Sigmoid colon (tissue), 7 donors: ENCODE results near the gene ACIN1. TPM values are rescaled to one million over a fixed set of nuclear protein-coding genes. Genes with fewer than 3 reads are reported as not detected.

ENCODE experiments used
- DNase-seq: peaks from one replicate; pipeline ENCODE4 v3.0.0-alpha.2; 2019
- H3K27ac ChIP-seq, 4 donors: fragments of 200-600 bp; sonication (generic); one replicate each; pipeline ENCODE4 v1.5.1; 2016 to 2019; ENCODE audit warnings: mild to moderate bottlenecking in 1 of 4
- H3K27me3 ChIP-seq, 3 donors: fragments of 200-600 bp; sonication (generic); one replicate each; pipeline ENCODE4 v1.5.1; 2019; ENCODE audit warnings: mild to moderate bottlenecking in 1 of 3
- H3K36me3 ChIP-seq, 4 donors: fragments of 200-600 bp; sonication (generic); one replicate each; pipeline ENCODE4 v1.5.1; 2016 to 2019
- H3K4me1 ChIP-seq, 4 donors: fragments of 200-600 bp; sonication (generic); one replicate each; pipeline ENCODE4 v1.5.1; 2017 to 2019
- H3K4me3 ChIP-seq, 4 donors: fragments of 200-600 bp; sonication (generic); one replicate each; pipeline ENCODE4 v1.5.1; 2017 to 2019; ENCODE audit warnings: mild to moderate bottlenecking in 2 of 4, moderate library complexity in 1 of 4
- H3K9me3 ChIP-seq, 4 donors: fragments of 200-600 bp in 3 of 4; sonication (generic) in 3 of 4; one replicate each; pipeline versions ENCODE4 v1.5.1 to v1.6.1; 2013 to 2019
- EP300 ChIP-seq, 4 donors: sonication (generic); formaldehyde crosslinking; IDR thresholded peaks; one replicate each; pipeline ENCODE4 v1.6.1; 2017; ENCODE audit warnings: antibody characterized with exemption in 4 of 4
- POLR2A ChIP-seq, 2 donors: fragments of 450-650 bp; IDR thresholded peaks; one replicate each; pipeline ENCODE4 v1.6.1; 2016; ENCODE audit warnings: antibody characterized with exemption in 2 of 2, mild to moderate bottlenecking in 2 of 2, moderate library complexity in 2 of 2
- POLR2AphosphoS5 ChIP-seq, 4 donors: sonication (generic); formaldehyde crosslinking; IDR thresholded peaks; one replicate each; pipeline ENCODE4 v1.6.1; 2017; ENCODE audit warnings: antibody characterized with exemption in 4 of 4
- WGBS, 2 donors: extraction: QIAGEN DNeasy Blood & Tissue Kit; methylation state at CpG; one replicate each; pipeline ENCODE4 v1.1.7; 2013; 5-methylcytosine and 5-hydroxymethylcytosine counted together
- intact Hi-C: fragments of 100-400 bp; cut with DNase I; formaldehyde crosslinking; loops from one replicate; pipeline ENCODE4 v1.15.1; 2023
- polyA plus RNA-seq, 3 donors: library from polyadenylated mRNA; stranded (reverse); fragments of 200-250 nt; gene quantifications; one replicate each; pipeline ENCODE4 v1.2.3, GENCODE V29; 2013
- total RNA-seq, 4 donors: library from RNA; depleted of rRNA; stranded (reverse); fragments of >200 nt; gene quantifications; one replicate each; pipeline ENCODE4 v1.1.0, GENCODE V29; 2016
- TF ChIP-seq, protein P1 (sequence below), 4 experiments: fragments of 450-650 bp in 3 of 4; fragments of 200-600 bp in 1 of 4; IDR thresholded peaks; one replicate each; pipeline ENCODE4 v1.5.1; 2016 to 2019; ENCODE audit warnings: antibody characterized with exemption in 4 of 4, mild to moderate bottlenecking in 3 of 4, moderate library complexity in 2 of 4
- donor health status: healthy with polysubstance abuse.
- donor health status: Bipolar disorder and iron deficiency.
- donor health status: healthy.

Gene ACIN1
- total and polyA plus RNA-seq, 7 donors = 37.8 to 129 (median 88.4) TPM

DNA sequence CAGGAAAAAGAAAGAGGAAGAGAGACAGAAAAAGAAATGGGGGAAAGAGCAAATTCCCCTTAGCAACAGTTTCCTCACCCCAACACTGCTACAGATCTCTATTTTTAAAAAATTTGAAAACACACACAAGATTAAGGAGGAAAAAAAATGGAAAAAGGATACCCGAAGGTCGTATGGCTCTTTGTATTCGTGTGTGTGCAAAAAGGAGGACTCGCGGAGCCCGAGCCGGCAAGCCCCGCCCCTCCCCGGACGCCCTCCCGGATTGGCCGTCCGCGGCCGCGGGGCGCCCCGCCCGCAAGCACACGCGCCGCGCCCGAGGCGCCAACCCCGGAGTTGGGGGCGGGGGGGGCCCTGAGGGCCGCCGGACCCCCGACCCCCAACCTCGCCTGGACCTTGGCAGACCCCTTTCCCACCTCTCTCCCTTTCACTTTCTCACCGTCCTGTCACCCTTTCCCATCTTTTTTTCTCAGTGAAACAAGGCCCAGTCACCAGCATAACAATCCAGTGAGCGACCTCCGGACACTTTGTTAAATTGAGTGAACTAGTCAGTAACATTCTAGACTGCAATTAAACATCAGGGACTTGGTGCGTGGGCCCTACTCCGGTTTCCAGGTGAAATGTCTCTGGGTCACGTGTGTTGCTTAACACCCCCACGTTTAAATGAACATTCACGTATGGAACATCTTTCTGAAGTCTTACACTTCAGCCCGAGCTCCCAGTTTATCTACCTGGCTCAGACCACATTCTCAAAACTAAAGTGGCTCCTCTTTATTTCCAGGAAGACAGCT lies 84.8 kb downstream of the ACIN1 start, which contains the start of gene C14orf93:
TSS of gene C14orf93 (minus strand) at position 205 of the 788 bp plus-strand sequence. CDS start 11,120 bp downstream, outside the sequence.
- H3K4me3 ChIP-seq = peak within 1 kb of the TSS; percentile 27 to 58 (median 56)
- WGBS, 2 donors = 1 to 2% methylated on average over 40 of the region's 40 CpGs
- H3K36me3 ChIP-seq = no peaks in the 10 kb centered on the region
- H3K27me3 ChIP-seq = no peaks in the 10 kb centered on the region
- peaks cover 0 to 25% (median 13%) of the 10 kb centered on the region in 4 donors for H3K4me1 ChIP-seq
- intact Hi-C loops = loop anchor here (5.0 kb wide), 1 partner anchor 47 kb away; the partner anchor contains the start of gene CDH24
- H3K9me3 ChIP-seq = no peaks in the 10 kb centered on the region
- TF ChIP-seq POLR2AphosphoS5 (IDR thresholded peaks at IDR 0.05) (peak in 3 of 4 donors; percentile 28 to 67 (median 55)), EP300 (IDR thresholded peaks at IDR 0.05) (no peak)
- H3K27ac ChIP-seq = peak within 1 kb of the TSS; percentile 75 to 86 (median 84)
- DNase-seq = peak; percentile 92

DNA sequence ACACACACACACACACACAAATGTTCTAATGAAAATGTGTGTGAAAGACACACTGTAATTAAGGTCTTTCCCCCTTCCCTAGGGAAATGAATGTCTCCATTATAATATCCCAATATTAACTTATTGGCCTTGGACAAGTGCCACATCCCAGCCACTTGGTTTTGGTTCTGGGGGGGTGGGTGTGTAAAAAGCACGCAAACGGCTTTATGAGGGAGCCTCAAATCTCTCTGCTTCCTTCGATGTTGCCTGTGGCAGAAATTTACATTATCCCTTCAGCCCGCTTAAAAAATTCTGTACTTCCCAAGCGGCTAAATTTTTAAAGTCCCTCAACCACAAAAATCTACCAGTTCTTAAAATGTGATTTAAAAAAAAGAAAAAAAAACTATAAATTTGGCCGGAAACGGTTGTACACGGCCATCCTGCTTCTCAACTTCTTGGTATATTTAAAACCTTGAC lies 85.4 kb downstream of the ACIN1 start:
- peak overlapping the region; percentile 75 to 86 (median 84) for H3K27ac ChIP-seq
- H3K4me1 ChIP-seq = peaks cover 0 to 25% (median 13%) of the 10 kb centered on the region in 4 donors
- 10 to 29% methylated on average over 8 of the region's 8 CpGs for WGBS, 2 donors
- TF ChIP-seq POLR2AphosphoS5 (IDR thresholded peaks at IDR 0.05) = no peak
- no peak for TF ChIP-seq EP300 (IDR thresholded peaks at IDR 0.05)
- TF ChIP-seq, protein P1, sequence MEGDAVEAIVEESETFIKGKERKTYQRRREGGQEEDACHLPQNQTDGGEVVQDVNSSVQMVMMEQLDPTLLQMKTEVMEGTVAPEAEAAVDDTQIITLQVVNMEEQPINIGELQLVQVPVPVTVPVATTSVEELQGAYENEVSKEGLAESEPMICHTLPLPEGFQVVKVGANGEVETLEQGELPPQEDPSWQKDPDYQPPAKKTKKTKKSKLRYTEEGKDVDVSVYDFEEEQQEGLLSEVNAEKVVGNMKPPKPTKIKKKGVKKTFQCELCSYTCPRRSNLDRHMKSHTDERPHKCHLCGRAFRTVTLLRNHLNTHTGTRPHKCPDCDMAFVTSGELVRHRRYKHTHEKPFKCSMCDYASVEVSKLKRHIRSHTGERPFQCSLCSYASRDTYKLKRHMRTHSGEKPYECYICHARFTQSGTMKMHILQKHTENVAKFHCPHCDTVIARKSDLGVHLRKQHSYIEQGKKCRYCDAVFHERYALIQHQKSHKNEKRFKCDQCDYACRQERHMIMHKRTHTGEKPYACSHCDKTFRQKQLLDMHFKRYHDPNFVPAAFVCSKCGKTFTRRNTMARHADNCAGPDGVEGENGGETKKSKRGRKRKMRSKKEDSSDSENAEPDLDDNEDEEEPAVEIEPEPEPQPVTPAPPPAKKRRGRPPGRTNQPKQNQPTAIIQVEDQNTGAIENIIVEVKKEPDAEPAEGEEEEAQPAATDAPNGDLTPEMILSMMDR (IDR thresholded peaks at IDR 0.05) = no peak
- no peak for TF ChIP-seq POLR2A (IDR thresholded peaks at IDR 0.05)
- H3K36me3 ChIP-seq = no peaks in the 10 kb centered on the region
- H3K9me3 ChIP-seq = no peaks in the 10 kb centered on the region
- H3K27me3 ChIP-seq = no peaks in the 10 kb centered on the region
- no peak for DNase-seq
- intact Hi-C loops = loop anchor here (5.0 kb wide), 1 partner anchor 48 kb away; the partner anchor contains the start of gene CDH24
- H3K4me3 ChIP-seq = peak overlapping the region; percentile 27 to 58 (median 56)

GRCh38 chr14:23008831-23009230 lies 86.1 kb downstream of the ACIN1 start:
- Histone ChIP-seq H3K36me3 (no peaks in the 10 kb centered on the region), H3K27ac (peak overlapping the region in 1 of 4 donors; percentile 7), H3K27me3 (no peaks in the 10 kb centered on the region), H3K4me1 (peaks cover 0 to 25% (median 13%) of the 10 kb centered on the region in 4 donors), H3K4me3 (no peak overlapping the region), H3K9me3 (no peaks in the 10 kb centered on the region)
- intact Hi-C loops = loop anchor here (5.0 kb wide), 1 partner anchor 48 kb away; the partner anchor contains the start of gene CDH24
- WGBS, 2 donors = 14% methylated on average over 3 of the region's 3 CpGs
- DNase-seq = no peak
- TF ChIP-seq EP300 (IDR thresholded peaks at IDR 0.05) = no peak
- no peak for TF ChIP-seq POLR2A (IDR thresholded peaks at IDR 0.05)
- no peak for TF ChIP-seq POLR2AphosphoS5 (IDR thresholded peaks at IDR 0.05)

Other genes starting within 250 kb of the ACIN1 start
- 100 to 1,000 TPM in 2 of 4 donors, 10 to 100 TPM in 2; 75.3 to 124 (median 95.1) TPM for gene LRP10, start 223.4 kb downstream of the ACIN1 start, total RNA-seq
- 100 to 1,000 TPM in 1 of 3 donors, 10 to 100 TPM in 2; 34.4 to 139 (median 42.6) TPM for gene LRP10, start 223.4 kb downstream of the ACIN1 start, polyA plus RNA-seq
- gene REM2, start 211.9 kb downstream of the ACIN1 start, total RNA-seq = 1 to 10 TPM in 1 of 4 donors, under 1 TPM in 2, not detected in 1; 0.71 to 1.4 (median 0.81) TPM
- gene REM2, start 211.9 kb downstream of the ACIN1 start, polyA plus RNA-seq = under 1 TPM in 2 of 3 donors, not detected in 1; 0.60 to 0.96 TPM
- gene RBM23, start 176.0 kb downstream of the ACIN1 start, total RNA-seq = 1,000 to 10,000 TPM in 1 of 4 donors, 100 to 1,000 TPM in 3; 356 to 5,076 (median 594) TPM
- gene RBM23, start 176.0 kb downstream of the ACIN1 start, polyA plus RNA-seq = 10 to 100 TPM; 31.8 to 46.5 (median 40.8) TPM
- 10 to 100 TPM; 33.3 to 61.7 (median 44.7) TPM for gene PRMT5, start 165.8 kb downstream of the ACIN1 start, total RNA-seq
- gene PRMT5, start 165.8 kb downstream of the ACIN1 start, polyA plus RNA-seq = 10 to 100 TPM; 33.3 to 66.7 (median 55.4) TPM
- 10 to 100 TPM; 28.1 to 82.6 (median 59.8) TPM for gene HAUS4, start 138.0 kb downstream of the ACIN1 start, total RNA-seq
- 10 to 100 TPM; 37.8 to 46.7 (median 44.9) TPM for gene HAUS4, start 138.0 kb downstream of the ACIN1 start, polyA plus RNA-seq
- 1 to 10 TPM; 5.0 to 5.5 (median 5.1) TPM for gene AJUBA, start 112.6 kb downstream of the ACIN1 start, total RNA-seq
- 1 to 10 TPM in 2 of 3 donors, under 1 TPM in 1; 0.23 to 7.8 (median 6.0) TPM for gene AJUBA, start 112.6 kb downstream of the ACIN1 start, polyA plus RNA-seq
- gene C14orf93, start 85.0 kb downstream of the ACIN1 start, total RNA-seq = 10 to 100 TPM in 3 of 4 donors, 1 to 10 TPM in 1; 8.9 to 19.9 (median 12.9) TPM
- 10 to 100 TPM in 2 of 3 donors, 1 to 10 TPM in 1; 7.4 to 11.9 (median 10.2) TPM for gene C14orf93, start 85.0 kb downstream of the ACIN1 start, polyA plus RNA-seq
- gene PSMB5, start 60.2 kb downstream of the ACIN1 start, total RNA-seq = 100 to 1,000 TPM; 113 to 179 (median 135) TPM
- gene PSMB5, start 60.2 kb downstream of the ACIN1 start, polyA plus RNA-seq = 100 to 1,000 TPM; 132 to 145 (median 141) TPM
- under 1 TPM in 1 of 4 donors, not detected in 3; 0.41 TPM for gene PSMB11, start 52.9 kb downstream of the ACIN1 start, total RNA-seq
- under 1 TPM in 1 of 3 donors, not detected in 2; 0.06 TPM for gene PSMB11, start 52.9 kb downstream of the ACIN1 start, polyA plus RNA-seq
- 1 to 10 TPM; 2.0 to 7.5 (median 2.8) TPM for gene CDH24, start 37.6 kb downstream of the ACIN1 start, total RNA-seq
- 1 to 10 TPM in 1 of 3 donors, under 1 TPM in 2; 0.46 to 5.4 (median 0.60) TPM for gene CDH24, start 37.6 kb downstream of the ACIN1 start, polyA plus RNA-seq
- gene C14orf119, start 369 bp upstream of the ACIN1 start, total RNA-seq = 10 to 100 TPM; 22.4 to 38.9 (median 30.1) TPM
- 10 to 100 TPM; 49.2 to 94.3 (median 50.0) TPM for gene C14orf119, start 369 bp upstream of the ACIN1 start, polyA plus RNA-seq
- under 1 TPM in 1 of 4 donors, not detected in 3; 0.27 TPM for gene CIROP, start 9.9 kb upstream of the ACIN1 start, total RNA-seq
- gene CIROP, start 9.9 kb upstream of the ACIN1 start, polyA plus RNA-seq = not detected
- gene CEBPE, start 24.1 kb upstream of the ACIN1 start, total RNA-seq = under 1 TPM in 1 of 4 donors, not detected in 3; 0.68 TPM
- under 1 TPM in 1 of 3 donors, not detected in 2; 0.28 TPM for gene CEBPE, start 24.1 kb upstream of the ACIN1 start, polyA plus RNA-seq
- gene SLC7A8, start 88.5 kb upstream of the ACIN1 start, total RNA-seq = 10 to 100 TPM in 3 of 4 donors, 1 to 10 TPM in 1; 9.9 to 19.7 (median 14.1) TPM
- gene SLC7A8, start 88.5 kb upstream of the ACIN1 start, polyA plus RNA-seq = 10 to 100 TPM in 2 of 3 donors, 1 to 10 TPM in 1; 5.5 to 24.7 (median 13.2) TPM
- not detected for gene RNF212B, start 142.8 kb upstream of the ACIN1 start, total RNA-seq
- gene RNF212B, start 142.8 kb upstream of the ACIN1 start, polyA plus RNA-seq = not detected
- 10 to 100 TPM in 1 of 4 donors, 1 to 10 TPM in 3; 5.4 to 10.5 (median 6.1) TPM for gene HOMEZ, start 191.0 kb upstream of the ACIN1 start, total RNA-seq
- 10 to 100 TPM in 1 of 3 donors, 1 to 10 TPM in 2; 6.0 to 12.0 (median 6.5) TPM for gene HOMEZ, start 191.0 kb upstream of the ACIN1 start, polyA plus RNA-seq
- 10 to 100 TPM in 1 of 4 donors, 1 to 10 TPM in 3; 4.5 to 10.7 (median 8.9) TPM for gene PPP1R3E, start 207.7 kb upstream of the ACIN1 start, total RNA-seq
- gene PPP1R3E, start 207.7 kb upstream of the ACIN1 start, polyA plus RNA-seq = 10 to 100 TPM in 1 of 3 donors, 1 to 10 TPM in 2; 2.5 to 12.9 (median 3.6) TPM
- 100 to 1,000 TPM in 2 of 4 donors, 10 to 100 TPM in 2; 75.9 to 118 (median 101) TPM for gene BCL2L2, start 211.7 kb upstream of the ACIN1 start, total RNA-seq
- gene BCL2L2, start 211.7 kb upstream of the ACIN1 start, polyA plus RNA-seq = 10 to 100 TPM; 57.0 to 63.3 (median 61.9) TPM
- gene PABPN1, start 226.3 kb upstream of the ACIN1 start, total RNA-seq = 10 to 100 TPM; 38.3 to 71.5 (median 48.3) TPM
- 100 to 1,000 TPM in 1 of 3 donors, 10 to 100 TPM in 2; 69.1 to 137 (median 76.3) TPM for gene PABPN1, start 226.3 kb upstream of the ACIN1 start, polyA plus RNA-seq